H9 (cell line): ENCODE data around the gene FPR2. TPM values are rescaled to one million over a fixed set of nuclear protein-coding genes. Genes with fewer than 3 reads are reported as not detected.

Experiments used
- DNase-seq: peaks from one replicate; pipeline ENCODE4 v3.0.0-alpha.2; 2017
- H2AFZ ChIP-seq: one replicate; pipeline ENCODE4 v1.6.1; 2013; ENCODE audit warnings: mild to moderate bottlenecking, low read length, control low read depth, moderate library complexity
- H2AK5ac ChIP-seq: 2 replicates; pipeline ENCODE4 v1.6.1; 2013; ENCODE audit warnings: low read length, control low read depth, mixed read lengths; ENCODE audit not compliant: insufficient read length
- H2BK120ac ChIP-seq: one replicate; pipeline ENCODE4 v1.6.1; 2013; ENCODE audit warnings: low read depth, mild to moderate bottlenecking, low read length, control low read depth, inconsistent platforms; ENCODE audit not compliant: poor library complexity, severe bottlenecking
- H2BK12ac ChIP-seq: 2 replicates; pipeline ENCODE4 v1.6.1; 2013; ENCODE audit warnings: low read length, control low read depth, mixed read lengths, low read depth; ENCODE audit not compliant: insufficient read length
- H2BK15ac ChIP-seq: 2 replicates; pipeline ENCODE4 v1.6.1; 2013; ENCODE audit warnings: low read depth, low read length, control low read depth
- H2BK20ac ChIP-seq: one replicate; pipeline ENCODE4 v1.6.1; 2013; ENCODE audit warnings: low read depth, mild to moderate bottlenecking, low read length, control low read depth, inconsistent platforms; ENCODE audit not compliant: poor library complexity, severe bottlenecking
- H2BK5ac ChIP-seq: 2 replicates; pipeline ENCODE4 v1.6.1; 2013; ENCODE audit warnings: low read length, control low read depth, mixed read lengths; ENCODE audit not compliant: insufficient read length
- H3K14ac ChIP-seq: 2 replicates; pipeline ENCODE4 v1.6.1; 2013; ENCODE audit warnings: low read length, control low read depth; ENCODE audit not compliant: insufficient read depth
- H3K18ac ChIP-seq: 2 replicates; pipeline ENCODE4 v1.6.1; 2013; ENCODE audit warnings: low read depth, mild to moderate bottlenecking, mixed read lengths, low read length, control low read depth; ENCODE audit not compliant: insufficient read length
- H3K23ac ChIP-seq: 2 replicates; pipeline ENCODE4 v1.6.1; 2013; ENCODE audit warnings: low read length, control low read depth, mixed read lengths, low read depth; ENCODE audit not compliant: insufficient read length
- H3K23me2 ChIP-seq: 2 replicates; pipeline ENCODE4 v1.6.1; 2013; ENCODE audit warnings: low read depth, mild to moderate bottlenecking, mixed read lengths, low read length, control low read depth; ENCODE audit not compliant: insufficient read length, poor library complexity, severe bottlenecking
- H3K27ac ChIP-seq: 2 replicates; pipeline ENCODE4 v1.5.1; 2013; ENCODE audit warnings: low read length, control low read depth, mixed read lengths, low read depth; ENCODE audit not compliant: insufficient read length
- H3K27me3 ChIP-seq: 2 replicates; pipeline ENCODE4 v1.6.1; 2013; ENCODE audit warnings: low read length, control low read depth, inconsistent platforms; ENCODE audit not compliant: insufficient read depth
- H3K4ac ChIP-seq: 2 replicates; pipeline ENCODE4 v1.6.1; 2013; ENCODE audit warnings: low read depth, mild to moderate bottlenecking, control low read depth, inconsistent platforms, low read length, moderate library complexity
- H3K4me1 ChIP-seq: 2 replicates; pipeline ENCODE4 v1.6.1; 2013; ENCODE audit warnings: low read length, control low read depth, inconsistent platforms; ENCODE audit not compliant: insufficient read depth
- H3K4me2 ChIP-seq: 2 replicates; pipeline ENCODE4 v1.6.1; 2013; ENCODE audit warnings: low read length, control low read depth, mixed read lengths; ENCODE audit not compliant: insufficient read length, insufficient read depth
- H3K56ac ChIP-seq: 2 replicates; pipeline ENCODE4 v1.6.1; 2013; ENCODE audit warnings: low read depth, mild to moderate bottlenecking, mixed read lengths, low read length, control low read depth; ENCODE audit not compliant: insufficient read length
- H3K79me1 ChIP-seq: 2 replicates; pipeline ENCODE4 v1.6.1; 2013; ENCODE audit warnings: low read depth, mild to moderate bottlenecking, moderate library complexity, low read length, control low read depth, inconsistent platforms; ENCODE audit not compliant: insufficient read depth, poor library complexity, severe bottlenecking
- H3K79me2 ChIP-seq: 2 replicates; pipeline ENCODE4 v1.6.1; 2013; ENCODE audit warnings: low read length, control low read depth, inconsistent platforms; ENCODE audit not compliant: insufficient read depth
- H3K9ac ChIP-seq: 2 replicates; pipeline ENCODE4 v1.6.1; 2013; ENCODE audit warnings: low read length, control low read depth, mixed read lengths; ENCODE audit not compliant: insufficient read length; ENCODE audit errors: extremely low read depth
- H3K9me3 ChIP-seq: one replicate; pipeline ENCODE4 v1.6.1; 2013; ENCODE audit warnings: low read depth, low read length, inconsistent platforms; ENCODE audit not compliant: control insufficient read depth
- H3T11ph ChIP-seq: one replicate; pipeline ENCODE4 v1.6.1; 2013; ENCODE audit warnings: mild to moderate bottlenecking, low read length, control low read depth, inconsistent platforms
- H4K20me1 ChIP-seq: one replicate; pipeline ENCODE4 v1.6.1; 2013; ENCODE audit not compliant: control insufficient read depth, insufficient read length, insufficient read depth
- H4K5ac ChIP-seq: 2 replicates; pipeline ENCODE4 v1.6.1; 2013; ENCODE audit warnings: low read depth, mild to moderate bottlenecking, mixed read lengths, low read length, control low read depth; ENCODE audit not compliant: insufficient read length
- H4K8ac ChIP-seq: replicated peaks from 2 replicates; pipeline ENCODE4 v1.6.1; 2013; ENCODE audit warnings: low read length, control low read depth, mixed read lengths, low read depth; ENCODE audit not compliant: insufficient read length
- H4K91ac ChIP-seq: 2 replicates; pipeline ENCODE4 v1.6.1; 2013; ENCODE audit warnings: low read depth, mild to moderate bottlenecking, moderate library complexity, mixed read lengths, low read length, control low read depth; ENCODE audit not compliant: insufficient read length
- H3K27ac Mint-ChIP-seq, 3 experiments: 2 replicates in 2 of 3; 3 replicates in 1 of 3; pipeline ENCODE4 v1.8.0; 2020 to 2021; ENCODE audit warnings: mixed read lengths in 3 of 3, mild to moderate bottlenecking in 1 of 3, moderate library complexity in 1 of 3
- H3K27me3 Mint-ChIP-seq: 2 replicates; pipeline ENCODE4 v1.8.0; 2021; ENCODE audit warnings: low read depth, mild to moderate bottlenecking, moderate library complexity, mixed read lengths
- H3K36me3 Mint-ChIP-seq, 3 experiments: 2 replicates in 2 of 3; 3 replicates in 1 of 3; pipeline ENCODE4 v1.8.0; 2020 to 2021; ENCODE audit warnings: low read depth in 3 of 3, mixed read lengths in 3 of 3; ENCODE audit not compliant: insufficient read depth in 1 of 3
- H3K4me1 Mint-ChIP-seq, 2 experiments: 2 replicates each; pipeline ENCODE4 v1.8.0; 2020; ENCODE audit warnings: mixed read lengths in 2 of 2
- H3K4me3 Mint-ChIP-seq, 2 experiments: 2 replicates in 1 of 2; 3 replicates in 1 of 2; pipeline ENCODE4 v1.8.0; 2020 to 2021; ENCODE audit warnings: mild to moderate bottlenecking in 2 of 2, mixed read lengths in 2 of 2, moderate library complexity in 1 of 2
- H3K9me3 Mint-ChIP-seq, 2 experiments: 2 replicates in 1 of 2; 3 replicates in 1 of 2; pipeline ENCODE4 v1.8.0; 2020; ENCODE audit warnings: mild to moderate bottlenecking in 2 of 2, mixed read lengths in 2 of 2, moderate library complexity in 1 of 2
- WGBS: extraction: QIAGEN DNeasy Blood & Tissue Kit; methylation state at CpG from one replicate; pipeline ENCODE4 v1.1.7; 2013; ENCODE audit warnings: missing lambda C conversion rate, low lambda C conversion rate, mixed read lengths; ENCODE audit not compliant: insufficient read length; ENCODE audit errors: extremely low coverage; 5-methylcytosine and 5-hydroxymethylcytosine counted together
- total RNA-seq: library from RNA; stranded (reverse); gene quantifications from 2 replicates; pipeline ENCODE4 v1.2.1, GENCODE V29; 2021
- TF ChIP-seq, protein P1 (sequence below): fragments of 200-600 bp; sonication (generic); conservative IDR thresholded peaks from 3 replicates; pipeline ENCODE4 v1.8.0; 2021; ENCODE audit warnings: antibody characterized with exemption, mild to moderate bottlenecking

The FPR2 gene
- total RNA-seq, 1 experiment from 2014 or later = not detected

DNA sequence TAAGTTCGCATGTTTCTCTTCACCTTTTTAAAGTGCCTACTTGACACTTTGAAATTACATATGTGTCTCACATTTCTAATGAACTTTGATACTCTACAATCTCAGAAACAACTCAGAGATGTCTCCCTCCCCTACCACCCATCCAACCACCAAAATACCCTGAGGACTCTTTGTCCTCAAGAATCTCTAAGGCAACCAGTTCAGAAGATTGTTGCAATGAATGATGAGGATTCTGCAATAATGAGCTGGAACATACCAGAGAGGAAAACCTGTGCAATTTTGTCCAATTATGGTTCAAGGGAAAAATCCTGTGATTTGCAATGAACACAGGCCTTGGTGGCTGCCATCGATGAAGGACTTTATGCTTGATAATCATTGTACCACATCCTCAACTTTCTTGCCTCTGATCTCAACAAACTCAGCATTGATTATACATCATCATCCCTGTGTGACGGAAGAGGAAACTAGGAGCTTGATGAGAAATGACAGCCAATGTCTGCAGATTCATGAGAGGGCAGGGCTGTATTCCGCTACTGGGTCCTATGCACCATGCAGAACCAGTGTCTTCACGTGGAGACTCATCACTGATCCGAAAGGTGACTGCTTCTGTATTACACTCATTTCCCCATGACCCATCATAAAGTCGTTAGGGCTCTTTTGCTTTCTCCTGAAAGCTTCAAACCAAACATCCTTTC is 10.4 kb upstream of the FPR2 start:
- H3K14ac ChIP-seq = no peak overlapping the region
- H3K9me3 ChIP-seq = no peaks in the 10 kb centered on the region
- WGBS = no CpG with 5 or more reads among the region's 7 CpGs
- Mint-ChIP-seq H3K4me1 (no peaks in the 10 kb centered on the region), H3K9me3 (peaks cover 37 to 89% of the 10 kb centered on the region in 2 experiments), H3K36me3 (peaks cover 0 to 2% (median 0%) of the 10 kb centered on the region in 3 experiments; a peak in 1 of 7 replicates), H3K27me3 (peaks cover 17% of the 10 kb centered on the region), H3K27ac (no peak overlapping the region), H3K4me3 (no peak overlapping the region)
- no peak overlapping the region for H3K27ac ChIP-seq
- H3K18ac ChIP-seq = no peak overlapping the region
- no peak overlapping the region for H2BK20ac ChIP-seq
- H2BK120ac ChIP-seq = no peak overlapping the region
- no peak overlapping the region for H2BK15ac ChIP-seq
- no peak overlapping the region for H4K91ac ChIP-seq
- no peak overlapping the region for H2AK5ac ChIP-seq
- no peaks in the 10 kb centered on the region for H3K79me2 ChIP-seq
- H3K23me2 ChIP-seq = no peaks in the 10 kb centered on the region
- no peak overlapping the region for H3T11ph ChIP-seq
- no peak overlapping the region for H3K23ac ChIP-seq
- TF ChIP-seq, protein P1, sequence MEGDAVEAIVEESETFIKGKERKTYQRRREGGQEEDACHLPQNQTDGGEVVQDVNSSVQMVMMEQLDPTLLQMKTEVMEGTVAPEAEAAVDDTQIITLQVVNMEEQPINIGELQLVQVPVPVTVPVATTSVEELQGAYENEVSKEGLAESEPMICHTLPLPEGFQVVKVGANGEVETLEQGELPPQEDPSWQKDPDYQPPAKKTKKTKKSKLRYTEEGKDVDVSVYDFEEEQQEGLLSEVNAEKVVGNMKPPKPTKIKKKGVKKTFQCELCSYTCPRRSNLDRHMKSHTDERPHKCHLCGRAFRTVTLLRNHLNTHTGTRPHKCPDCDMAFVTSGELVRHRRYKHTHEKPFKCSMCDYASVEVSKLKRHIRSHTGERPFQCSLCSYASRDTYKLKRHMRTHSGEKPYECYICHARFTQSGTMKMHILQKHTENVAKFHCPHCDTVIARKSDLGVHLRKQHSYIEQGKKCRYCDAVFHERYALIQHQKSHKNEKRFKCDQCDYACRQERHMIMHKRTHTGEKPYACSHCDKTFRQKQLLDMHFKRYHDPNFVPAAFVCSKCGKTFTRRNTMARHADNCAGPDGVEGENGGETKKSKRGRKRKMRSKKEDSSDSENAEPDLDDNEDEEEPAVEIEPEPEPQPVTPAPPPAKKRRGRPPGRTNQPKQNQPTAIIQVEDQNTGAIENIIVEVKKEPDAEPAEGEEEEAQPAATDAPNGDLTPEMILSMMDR = no peak
- no peak overlapping the region for H4K5ac ChIP-seq
- no peak overlapping the region for H3K4ac ChIP-seq
- H2BK5ac ChIP-seq = no peak overlapping the region
- no peak overlapping the region for H3K4me2 ChIP-seq
- no peak for DNase-seq
- no peaks in the 10 kb centered on the region for H3K27me3 ChIP-seq
- H4K20me1 ChIP-seq = no peaks in the 10 kb centered on the region
- H3K4me1 ChIP-seq = no peaks in the 10 kb centered on the region
- no peak overlapping the region for H3K56ac ChIP-seq
- no peak overlapping the region for H4K8ac ChIP-seq
- H2BK12ac ChIP-seq = no peak overlapping the region
- H3K79me1 ChIP-seq = no peaks in the 10 kb centered on the region
- no peak overlapping the region for H2AFZ ChIP-seq
- H3K9ac ChIP-seq = no peak overlapping the region
